HUDEP-2 (cell line): ENCODE results near the gene TAGLN2.

ENCODE experiments used
- DNase-seq, 76 experiments: peaks; one replicate each; lab custom pipeline; 2025; ENCODE audit not compliant: unreplicated experiment in 76 of 76; lab: John Stamatoyannopoulos, UW

Gene TAGLN2

GRCh38 chr1:159951016-159951415, 25.7 kb upstream of the TAGLN2 start:
- DNase-seq: no peak

GRCh38 chr1:159949981-159950381, 24.7 kb upstream of the TAGLN2 start:
- DNase-seq: no peak

GRCh38 chr1:159949123-159949522, 23.8 kb upstream of the TAGLN2 start:
- DNase-seq: no peak

- DNase-seq: no peak
Measured at GRCh38 chr1:159947942-159948341, 22.6 kb upstream of the TAGLN2 start.

- DNase-seq: no peak
Measured at GRCh38 chr1:159946242-159947187, 21.2 kb upstream of the TAGLN2 start.

GRCh38 chr1:159945483-159946241, 20.4 kb upstream of the TAGLN2 start, which contains the start of gene IGSF9:
IGSF9 (minus strand) TSS chr1:159945613; CDS start chr1:159943454, 2,159 bp downstream.
- peak in 11 of 76 experiments; percentile 9 to 35 (median 15) for DNase-seq

GRCh38 chr1:159944623-159945455, 19.5 kb upstream of the TAGLN2 start:
- no peak for DNase-seq

- no peak for DNase-seq
Measured at GRCh38 chr1:159943908-159944622, 18.8 kb upstream of the TAGLN2 start.

GRCh38 chr1:159943278-159943640, 18.0 kb upstream of the TAGLN2 start:
- DNase-seq: no peak

GRCh38 chr1:159942632-159943277, 17.4 kb upstream of the TAGLN2 start:
- DNase-seq: no peak

GRCh38 chr1:159941591-159942560, 16.6 kb upstream of the TAGLN2 start:
- no peak for DNase-seq

GRCh38 chr1:159941141-159941540, 15.8 kb upstream of the TAGLN2 start:
- DNase-seq: no peak

GRCh38 chr1:159940006-159940620, 14.8 kb upstream of the TAGLN2 start:
- no peak for DNase-seq

GRCh38 chr1:159939678-159940002, 14.3 kb upstream of the TAGLN2 start:
- no peak for DNase-seq

- DNase-seq: no peak
Measured at GRCh38 chr1:159938905-159939677, 13.8 kb upstream of the TAGLN2 start.

GRCh38 chr1:159938211-159938852, 13.0 kb upstream of the TAGLN2 start:
- no peak for DNase-seq
